HPDE6-E6E7 (cell line): ENCODE data around the gene CDCA4.
"Not testable (repeated sequence)": the region's sequence is repeated elsewhere in the genome, so short reads cannot be mapped to it uniquely, and the experiment has no call there.

Source experiments
- DNase-seq: peaks from one replicate; pipeline ENCODE4 v3.0.0; 2011; ENCODE audit warnings: missing footprints; ENCODE audit errors: extremely low spot score

The CDCA4 gene

DNA sequence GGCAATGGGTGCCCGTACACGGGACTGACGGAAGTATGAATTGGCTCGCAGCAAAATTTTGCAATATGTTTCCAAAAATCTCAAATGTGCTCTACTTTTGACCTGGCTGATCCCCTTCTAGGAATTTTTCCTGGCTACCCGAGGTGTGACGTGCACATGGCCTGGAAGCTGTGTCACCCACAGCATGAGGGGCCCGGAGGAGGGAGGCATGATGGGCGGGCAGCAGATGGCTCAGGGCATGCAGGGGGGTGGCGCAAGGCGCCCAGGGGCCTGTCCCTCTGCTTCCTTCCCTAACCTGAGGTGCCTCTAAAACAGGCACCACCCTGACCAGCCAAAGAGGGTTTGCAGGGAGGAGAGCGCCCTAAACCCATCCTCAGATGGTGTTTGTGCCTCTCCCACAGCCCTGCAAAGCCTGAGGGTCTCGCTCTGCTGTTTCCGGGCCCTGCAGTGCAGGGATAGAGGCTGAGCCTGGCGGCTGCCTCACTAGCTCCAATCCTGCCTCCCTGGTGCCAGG is 37.7 kb upstream of the CDCA4 start:
- no peak for DNase-seq

DNA sequence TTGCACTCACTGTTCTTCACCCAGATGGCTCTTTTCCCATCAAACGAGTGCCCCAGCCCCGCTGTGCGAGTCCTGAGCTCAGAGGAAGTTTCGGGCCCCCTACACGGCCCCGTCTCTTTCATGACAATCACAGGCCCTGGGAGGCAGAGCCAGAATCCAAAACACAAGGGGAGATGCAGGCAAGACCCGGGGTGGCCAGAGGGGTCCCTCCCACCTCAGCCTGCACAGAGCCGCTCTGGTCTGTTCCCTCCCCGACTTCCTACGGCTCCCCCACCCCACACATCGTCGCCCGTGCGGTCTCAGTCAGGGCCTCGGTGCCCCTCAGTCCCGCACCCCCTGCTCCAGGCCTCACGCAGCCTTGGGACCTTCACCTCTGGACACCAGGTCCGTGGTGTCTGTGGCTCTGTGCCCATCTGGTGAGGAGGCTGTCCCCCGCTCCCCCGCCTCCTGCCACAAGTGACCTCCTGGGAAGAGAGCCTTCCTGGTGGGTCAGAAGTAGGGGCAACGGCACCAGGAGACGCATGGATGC is 35.5 kb upstream of the CDCA4 start:
- DNase-seq: no peak

DNA sequence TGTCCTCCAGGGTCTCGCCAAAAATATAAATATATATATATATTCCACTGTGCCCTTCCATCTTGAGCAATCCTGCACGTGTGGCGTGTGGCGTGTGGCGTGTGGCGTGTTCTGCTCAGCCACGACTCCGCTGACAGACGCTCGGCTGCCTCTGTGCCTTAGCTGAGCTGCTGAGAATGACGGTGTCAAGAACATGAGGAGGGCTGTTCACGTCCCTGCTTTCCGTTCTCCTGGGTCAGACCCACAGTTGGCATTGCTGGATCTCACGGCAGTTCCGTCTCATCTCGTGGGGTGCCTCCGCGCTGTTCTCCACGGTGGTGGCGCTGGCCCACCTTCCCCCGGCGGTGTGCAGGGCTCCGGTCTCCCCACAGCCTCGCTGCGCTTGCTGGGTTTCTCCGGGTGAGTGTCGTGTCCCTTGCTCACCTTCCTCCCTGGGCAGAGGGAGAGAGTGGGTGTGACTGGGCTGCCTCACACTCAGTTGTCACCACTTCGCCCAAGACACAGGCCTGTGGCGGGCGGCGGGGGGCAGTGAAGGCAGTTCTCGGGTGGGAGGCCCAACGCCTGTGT is 34.9 kb upstream of the CDCA4 start:
- DNase-seq: no peak

DNA sequence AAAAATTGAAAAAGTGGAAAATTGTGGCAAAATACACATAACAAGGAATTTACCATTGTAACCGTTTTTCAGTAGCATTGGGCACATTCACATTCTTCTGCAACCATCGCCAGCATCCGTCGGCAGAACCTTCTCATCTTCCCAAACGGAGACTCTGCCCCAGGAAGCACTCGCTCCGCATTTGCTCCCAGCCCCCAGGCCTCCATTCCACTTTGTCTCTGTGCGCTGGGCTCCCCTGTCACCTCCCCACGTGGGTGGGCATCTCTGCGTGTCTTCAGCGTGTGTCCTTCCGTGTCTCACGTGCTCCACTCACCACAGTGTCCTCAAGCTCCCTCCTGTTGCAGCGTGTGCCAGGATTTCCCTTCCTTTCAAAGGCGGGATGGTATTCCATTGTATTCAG is 34.5 kb upstream of the CDCA4 start:
- no peak for DNase-seq

DNA sequence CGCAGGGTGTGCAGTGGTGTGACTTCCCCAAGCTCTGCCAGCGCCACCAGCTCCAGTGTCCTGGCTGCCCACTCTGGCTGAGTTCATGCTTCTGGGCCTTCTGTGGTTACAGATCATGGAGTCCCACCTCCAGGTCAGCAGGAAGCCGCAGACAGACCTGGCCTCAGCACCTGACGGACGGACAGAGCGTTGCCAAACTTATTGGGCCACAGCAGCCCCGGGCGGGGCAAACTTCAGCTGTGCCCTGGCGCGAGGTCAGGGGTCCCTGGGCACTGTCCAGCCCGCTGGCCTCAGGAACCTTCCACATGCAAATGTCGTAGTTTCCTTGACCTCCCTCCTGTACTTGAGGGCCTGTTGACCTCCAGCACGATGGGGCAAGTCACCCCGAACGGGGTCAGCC is 33.1 kb upstream of the CDCA4 start:
- DNase-seq: no peak

DNA sequence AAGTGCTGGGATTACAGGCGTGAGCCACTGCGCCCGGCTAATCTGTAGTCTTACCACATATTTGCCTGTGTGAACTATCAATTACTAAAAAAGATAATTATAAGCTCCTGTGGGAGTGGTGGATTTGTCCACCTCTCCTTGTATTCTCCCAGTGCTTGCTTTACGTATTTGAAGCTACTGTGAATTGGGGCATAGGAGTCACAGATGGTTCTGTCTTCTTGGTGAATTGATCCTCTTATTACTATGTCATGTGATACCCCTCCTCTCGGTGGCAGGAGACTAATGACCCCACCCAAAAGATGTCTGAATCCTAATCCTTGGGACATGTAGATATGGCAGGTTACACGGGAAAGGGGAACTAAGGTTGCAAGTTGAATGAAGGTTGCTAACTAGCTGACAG is 32.5 kb upstream of the CDCA4 start:
- no peak for DNase-seq

DNA sequence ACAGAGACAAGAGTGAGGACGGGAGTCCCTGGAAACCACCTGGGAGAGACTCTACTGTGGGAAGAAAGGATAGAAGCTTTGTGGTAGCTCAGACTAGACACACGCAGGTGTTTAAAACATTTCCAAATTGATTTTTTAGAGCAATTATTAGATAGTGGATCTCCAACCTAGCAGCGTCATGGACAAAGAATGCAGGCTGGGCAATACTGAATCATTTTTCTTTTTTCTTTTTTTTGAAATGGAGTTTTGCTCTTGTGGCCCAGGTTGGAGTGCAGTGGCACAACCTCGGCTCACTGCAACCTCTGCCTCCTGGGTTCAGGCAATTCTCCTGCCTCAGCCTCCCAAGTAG is 31.2 kb upstream of the CDCA4 start:
- no peak for DNase-seq

DNA sequence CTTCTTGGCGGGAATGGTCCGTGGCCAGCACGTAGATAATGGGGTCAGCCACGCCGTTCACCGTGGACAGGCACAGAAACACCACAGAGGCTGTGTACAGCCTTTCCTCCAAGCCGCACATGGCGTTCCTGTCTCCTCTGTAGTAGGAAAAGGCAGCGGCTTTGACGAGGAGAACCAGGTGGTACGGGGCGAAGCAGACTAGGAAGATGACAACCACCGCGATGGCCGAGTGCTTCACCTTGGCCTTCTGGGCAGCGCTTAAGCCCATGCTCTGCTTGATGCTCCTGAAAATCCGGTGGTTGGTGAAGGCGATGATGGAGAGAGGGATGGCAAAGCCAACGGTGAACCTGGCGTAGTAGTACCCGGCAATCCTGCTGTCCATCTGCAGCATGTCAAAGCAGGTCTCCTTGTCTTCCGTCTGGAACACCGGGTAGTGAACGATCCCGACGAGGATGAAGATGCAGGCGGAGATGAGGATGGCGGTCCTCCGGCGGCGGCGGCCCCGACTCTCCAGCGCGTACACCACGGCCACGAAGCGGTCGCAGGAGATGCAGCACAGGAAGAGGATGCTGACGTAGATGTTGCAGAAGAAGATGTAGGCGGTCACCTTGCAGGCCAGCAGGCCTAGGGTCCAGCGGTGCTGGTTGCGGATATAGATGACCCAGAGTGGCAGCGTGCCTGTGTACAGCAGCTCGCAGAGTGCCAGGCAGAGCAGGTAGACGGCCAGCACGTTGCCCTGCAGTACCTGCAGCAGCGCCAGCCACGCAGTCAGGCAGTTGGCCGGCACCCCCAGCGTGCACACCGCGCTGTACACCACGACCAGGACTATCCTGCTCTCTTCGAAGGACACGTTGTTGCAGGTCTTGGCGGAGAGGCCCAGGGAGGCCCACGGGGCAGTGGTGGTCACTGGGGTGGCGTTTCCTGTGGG is 30.6 kb upstream of the CDCA4 start:
- DNase-seq: no peak

DNA sequence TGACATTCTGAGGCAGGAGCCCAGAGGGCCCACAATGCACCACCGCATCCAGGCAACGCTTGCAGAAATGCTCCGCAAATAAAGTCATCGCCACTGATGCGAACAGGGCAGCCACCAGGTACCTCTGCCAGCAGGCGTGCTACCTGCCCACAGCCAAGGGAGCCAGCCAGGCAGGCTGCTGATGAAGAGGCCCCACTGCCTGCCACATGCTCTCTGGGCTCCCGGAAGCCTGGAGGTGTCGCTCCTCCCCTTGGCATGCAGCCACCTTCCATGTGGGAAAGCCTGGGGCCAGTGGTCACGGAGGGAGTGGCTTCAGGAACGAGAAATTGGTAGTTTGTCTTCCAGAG is 29.6 kb upstream of the CDCA4 start:
- DNase-seq: no peak

DNA sequence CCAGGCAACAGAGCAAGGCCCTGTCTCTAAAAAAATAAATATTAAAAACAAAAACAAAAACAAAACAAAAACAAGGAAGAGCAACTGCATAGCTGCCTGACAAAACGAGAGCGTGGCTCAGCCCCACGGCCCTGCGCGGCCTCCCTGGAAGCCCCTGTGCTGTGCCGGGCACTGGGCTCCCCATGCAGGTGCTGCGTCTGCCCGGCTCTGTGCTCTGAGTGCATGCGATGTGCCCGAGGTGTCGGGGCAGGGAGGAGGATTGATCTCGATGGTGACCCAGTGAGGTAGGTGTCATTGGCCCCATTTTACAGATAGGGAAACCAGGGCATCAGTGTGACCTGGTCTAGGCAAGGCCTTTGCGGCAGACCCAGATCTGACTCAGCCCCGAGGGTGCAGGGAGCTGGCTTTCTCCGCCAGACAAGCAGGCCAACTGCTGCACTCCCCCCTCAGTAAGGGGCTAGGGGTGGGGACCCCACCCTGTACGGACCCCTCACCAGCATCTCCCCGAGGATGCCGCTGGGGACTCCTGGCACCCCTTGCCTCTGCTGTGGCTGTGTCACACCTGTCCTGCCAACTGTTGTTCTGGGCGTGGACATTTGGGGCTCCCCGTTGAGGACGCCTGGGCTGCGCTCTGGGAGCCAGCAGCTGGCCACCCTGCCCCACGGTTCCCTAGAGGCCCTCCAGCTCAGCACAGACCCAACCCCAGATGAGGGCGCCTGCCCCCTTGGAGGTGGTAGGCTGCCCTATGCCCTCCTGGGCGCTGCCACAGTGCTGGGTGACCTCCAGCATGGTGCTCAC is 29.1 kb upstream of the CDCA4 start:
- no peak for DNase-seq

DNA sequence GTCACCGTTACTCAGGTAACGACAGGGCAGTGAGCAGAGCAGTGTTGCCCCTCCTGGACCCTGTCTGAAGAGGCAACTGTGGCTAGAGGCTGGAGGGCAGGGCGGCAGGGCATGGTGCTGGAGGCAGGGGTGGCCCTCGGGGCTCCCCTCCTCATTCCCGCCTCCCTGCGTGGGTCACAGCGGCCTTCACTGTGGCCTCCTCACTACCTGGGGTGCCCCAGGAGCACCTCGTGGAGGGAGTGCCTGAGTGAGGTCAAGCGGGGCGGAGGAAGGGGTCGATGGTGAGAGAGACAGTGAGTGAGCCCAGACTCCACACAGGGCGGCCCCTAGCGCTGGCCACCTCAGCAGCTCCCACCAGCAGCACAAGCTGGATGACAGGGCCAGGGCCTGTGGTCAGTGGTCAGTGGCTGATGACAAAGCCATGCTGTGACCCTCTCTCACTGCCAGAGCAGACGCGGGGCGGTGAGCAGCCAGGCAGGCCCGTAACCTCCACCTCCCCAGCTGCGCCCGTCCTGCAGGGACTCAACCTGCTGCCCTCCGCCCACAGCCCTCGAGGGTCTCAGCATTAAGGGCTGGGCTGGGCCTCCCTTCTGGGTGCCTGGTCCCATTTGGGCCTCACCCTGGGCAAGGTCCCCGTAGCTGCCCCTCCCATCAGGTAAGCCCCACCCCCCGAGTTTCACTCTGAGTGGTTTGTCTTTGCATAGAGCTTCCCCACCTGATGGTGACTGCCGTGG is 26.6 kb upstream of the CDCA4 start:
- no peak for DNase-seq

DNA sequence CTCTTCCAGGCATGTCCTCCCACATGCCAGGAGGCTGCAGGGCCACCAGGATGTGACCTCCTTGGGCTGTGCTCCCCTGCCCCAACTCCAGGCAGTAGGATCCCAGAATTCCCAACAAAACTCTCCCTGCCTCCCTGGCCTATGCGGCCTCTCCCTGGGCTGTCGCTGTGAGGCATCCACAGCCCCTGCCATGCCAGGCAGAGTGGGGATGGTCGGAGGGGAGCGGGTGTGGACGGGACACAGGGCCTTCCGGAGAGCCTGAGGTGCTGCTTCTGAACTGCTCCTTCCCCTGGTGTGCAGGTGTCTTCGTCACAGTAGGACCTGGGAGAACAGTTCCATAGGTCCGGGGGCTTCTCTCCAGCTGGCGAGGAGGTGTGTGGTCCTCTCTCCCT is 26.0 kb upstream of the CDCA4 start:
- DNase-seq: no peak

DNA sequence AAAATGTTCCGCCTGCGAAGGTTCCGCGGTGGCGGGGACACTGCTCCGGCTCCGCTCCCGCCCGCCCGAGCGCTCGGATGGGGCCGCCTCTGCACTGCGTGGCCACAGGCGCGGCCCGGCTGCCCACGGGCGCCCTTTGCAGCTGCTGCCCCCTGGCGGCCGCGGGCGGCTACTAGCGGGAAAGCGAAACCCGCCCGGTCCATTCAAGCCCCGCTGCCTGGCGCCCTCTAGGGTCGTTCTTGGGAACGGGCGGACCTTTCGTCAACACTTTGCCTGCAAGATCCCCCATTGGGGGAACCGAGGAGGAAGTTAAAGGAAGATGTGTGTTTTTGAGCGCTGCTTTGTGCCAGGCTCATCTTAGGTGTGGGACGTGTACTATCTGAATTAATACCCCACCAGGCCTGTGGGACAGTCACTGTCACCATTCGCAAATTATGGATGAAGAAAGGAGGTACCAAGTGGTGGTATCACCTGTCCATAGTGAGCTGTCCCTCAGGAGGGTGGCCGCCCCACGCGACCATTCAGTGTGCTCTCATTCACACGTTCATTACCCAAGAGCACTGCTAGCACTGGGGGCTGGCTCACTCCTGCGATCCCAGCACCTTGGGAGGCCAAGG is 24.9 kb upstream of the CDCA4 start:
- no peak for DNase-seq

DNA sequence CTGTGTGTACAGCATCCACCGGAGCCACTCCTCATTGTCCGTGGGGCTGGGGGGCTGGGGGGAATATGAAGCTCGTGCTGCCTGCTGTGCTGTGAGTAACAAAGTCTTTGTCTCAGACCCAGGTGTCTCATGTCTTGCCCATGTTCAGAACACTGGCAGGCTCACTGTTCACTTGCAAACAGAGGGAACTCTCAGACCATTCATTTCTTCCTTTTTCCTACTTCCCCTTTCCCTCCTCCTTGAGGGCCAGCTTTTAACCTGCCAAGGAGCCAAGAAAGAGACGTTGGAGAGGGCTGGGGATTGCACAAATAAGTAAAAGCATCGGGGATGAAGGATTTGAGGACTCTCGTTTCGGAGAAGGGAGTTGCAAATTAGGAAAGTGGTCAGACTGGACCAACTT is 22.8 kb upstream of the CDCA4 start:
- no peak for DNase-seq

DNA sequence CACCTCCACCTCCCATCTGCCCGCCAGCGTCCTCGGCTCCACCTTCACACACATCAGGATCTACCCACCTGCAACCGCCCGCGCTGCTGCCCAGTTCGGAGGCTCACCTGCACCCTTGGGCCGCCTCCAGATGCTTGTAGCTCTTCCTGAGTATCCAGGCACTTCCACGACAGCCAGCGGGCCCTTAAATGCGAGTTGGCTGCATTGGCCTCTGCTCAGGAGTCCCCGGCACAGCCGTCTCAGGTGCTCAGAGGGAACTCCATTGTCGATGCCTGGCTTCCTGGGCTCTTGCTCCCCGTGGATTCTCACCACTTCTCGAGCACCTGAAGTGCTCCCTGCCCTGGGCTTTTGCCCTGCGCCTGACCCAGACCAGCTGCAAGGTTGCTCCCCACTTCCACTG is 21.9 kb upstream of the CDCA4 start:
- no peak for DNase-seq

DNA sequence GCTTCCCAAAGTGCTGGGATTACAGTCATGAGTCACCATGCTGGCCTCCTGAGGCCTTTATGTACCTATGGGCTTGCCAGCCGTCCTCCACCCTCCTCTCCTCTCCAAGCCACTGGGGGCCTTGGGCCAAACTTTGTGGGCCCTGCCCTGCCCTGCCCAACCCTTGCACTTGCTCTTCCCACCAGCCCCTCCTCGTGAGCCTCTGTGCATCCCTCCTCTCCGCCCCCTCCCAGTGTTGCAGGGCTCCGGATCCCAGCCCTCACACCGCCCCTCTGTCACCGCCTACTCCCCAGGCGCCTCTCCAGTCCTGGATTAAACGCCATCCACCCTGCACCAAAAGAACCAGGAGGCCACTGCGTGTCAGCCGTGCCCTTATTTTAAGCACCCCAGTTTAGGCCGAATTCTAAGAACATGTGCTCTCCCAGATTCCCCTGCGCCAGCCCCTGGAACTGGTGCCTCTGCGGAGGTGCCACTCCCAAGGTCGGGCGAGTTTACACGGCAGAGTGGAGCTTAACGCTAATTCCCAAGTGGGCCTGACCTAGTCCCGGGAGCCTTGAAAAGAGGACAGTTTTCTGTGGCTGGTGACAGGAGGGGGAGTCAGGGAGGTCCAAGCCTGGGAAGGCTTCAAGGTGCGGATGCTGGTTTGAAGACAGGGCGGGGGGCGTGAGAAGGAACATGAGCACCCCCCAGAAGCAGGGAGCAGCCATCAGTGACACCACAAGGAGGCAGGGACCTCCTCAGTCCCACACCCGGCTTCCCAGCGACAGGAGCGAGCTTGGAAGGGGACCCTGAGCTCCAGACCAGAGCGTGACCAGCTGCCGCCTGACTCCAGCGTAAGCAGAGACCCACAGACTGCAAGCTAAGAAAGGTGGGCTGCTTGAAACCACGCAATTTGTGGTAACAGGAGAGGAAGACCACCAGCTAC is 21.2 kb upstream of the CDCA4 start:
- DNase-seq: no peak

DNA sequence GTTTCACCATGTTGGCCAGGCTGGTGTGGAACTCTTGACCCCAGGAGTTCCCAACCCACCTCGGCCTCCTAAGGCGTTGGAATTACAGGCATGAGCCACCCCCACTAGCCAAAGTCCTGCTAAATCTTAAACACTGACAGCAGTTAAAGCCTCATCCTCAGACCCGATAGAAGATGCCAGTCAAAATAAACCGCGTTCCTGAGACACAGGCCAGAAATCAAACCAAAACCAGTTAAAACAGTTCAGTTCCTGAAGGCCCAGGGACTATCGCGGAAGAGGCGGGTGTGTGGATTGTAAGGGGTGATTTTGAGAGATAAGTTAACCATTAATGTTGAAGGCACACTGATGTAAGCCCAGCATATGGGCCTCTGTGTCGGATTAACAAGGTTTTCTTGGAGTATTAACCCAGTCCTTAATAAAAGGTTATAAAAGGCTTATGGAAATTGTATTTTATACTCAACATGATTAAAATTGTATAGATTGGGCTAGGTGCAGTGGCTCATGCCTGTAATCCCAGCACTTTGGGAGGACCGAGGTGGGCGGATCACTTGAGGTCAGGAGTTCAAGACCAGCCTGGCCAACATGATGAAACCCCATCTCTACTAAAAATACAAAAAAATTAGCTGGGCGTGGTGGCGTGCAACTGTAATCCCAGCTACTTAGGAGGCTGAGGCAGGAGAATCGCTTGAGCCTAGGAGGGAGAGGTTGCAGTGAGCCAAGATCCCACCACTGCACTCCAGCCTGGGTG is 18.7 kb upstream of the CDCA4 start:
- no peak for DNase-seq

DNA sequence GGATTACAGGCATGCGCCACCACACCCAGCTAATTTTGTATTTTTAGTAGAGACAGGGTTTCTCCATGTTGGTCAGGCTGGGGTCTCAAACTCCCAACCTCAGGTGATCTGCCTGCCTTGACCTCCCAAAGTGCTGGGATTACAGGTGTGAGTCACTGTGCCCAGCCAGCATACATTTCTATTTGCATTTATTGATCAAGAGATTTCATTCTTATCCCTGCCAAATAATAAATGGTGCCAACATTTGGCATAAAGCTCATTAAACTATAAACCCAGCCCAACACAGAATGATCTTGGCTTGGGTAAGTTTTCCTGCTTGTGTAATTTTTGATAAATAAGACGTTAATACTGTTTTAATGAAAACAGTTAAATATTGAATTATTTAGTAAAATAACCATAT is 14.7 kb upstream of the CDCA4 start:
- DNase-seq: not testable (repeated sequence)

DNA sequence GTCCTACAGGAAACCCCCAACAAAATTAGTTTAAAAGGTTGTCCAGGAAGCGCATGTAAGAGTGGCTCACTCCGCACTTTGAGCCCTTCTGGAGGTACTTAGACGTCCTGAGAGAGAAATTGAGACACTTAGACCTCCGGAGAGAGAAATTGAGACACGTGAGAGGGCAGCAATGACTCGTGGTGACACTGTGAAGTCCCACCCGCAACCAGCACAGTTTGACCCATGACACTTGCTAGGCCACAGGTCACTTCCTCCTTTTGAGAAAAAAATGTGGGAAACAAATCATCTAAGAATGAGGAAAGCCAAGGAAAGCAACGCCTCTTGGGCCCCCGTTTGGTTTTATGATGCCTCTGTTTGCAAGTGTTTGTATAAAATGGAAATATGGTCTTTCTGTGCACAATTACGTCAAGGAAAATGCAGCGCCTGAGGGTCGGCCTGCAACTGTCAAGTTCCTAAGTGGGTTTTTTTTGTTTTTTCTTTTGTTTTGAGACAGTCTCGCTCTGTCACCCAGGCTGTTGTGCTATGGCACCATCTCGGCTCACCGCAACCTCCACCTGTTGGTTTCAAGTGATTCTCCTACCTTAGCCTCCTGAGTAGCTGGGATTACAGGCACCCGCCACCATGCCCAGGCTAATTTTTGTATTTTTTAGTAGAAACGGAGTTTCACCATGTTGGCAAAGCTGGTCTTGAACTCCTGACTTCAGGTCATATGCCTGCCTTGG is 13.6 kb upstream of the CDCA4 start:
- no peak for DNase-seq
